Kidney (tissue), 14 donors: ENCODE data around the gene APMAP. TPM values are rescaled to one million over a fixed set of nuclear protein-coding genes. Genes with fewer than 3 reads are reported as not detected.

ENCODE experiments used
- DNase-seq, 5 donors: peaks; one replicate each; pipeline ENCODE4 v3.0.0-alpha.2; 2013 to 2020
- FAIRE-seq: peaks from 2 replicates; lab custom pipeline; 2012; peaks lifted over from hg19 to GRCh38; lab: Jason Lieb, UNC
- H3K27ac ChIP-seq, 2 donors: one replicate each; pipeline ENCODE4 v1.7.0; 2013; ENCODE audit warnings: low read depth in 2 of 2, low read length in 2 of 2, inconsistent platforms in 1 of 2
- H3K27me3 ChIP-seq: one replicate; pipeline ENCODE4 v1.7.1; 2013; ENCODE audit warnings: low read length, inconsistent platforms; ENCODE audit not compliant: control insufficient read depth, insufficient read depth
- H3K36me3 ChIP-seq, 3 donors: one replicate each; pipeline versions ENCODE4 v1.7.0 to v1.7.1; 2013; ENCODE audit warnings: low read length in 3 of 3, control low read depth in 1 of 3, inconsistent platforms in 1 of 3; ENCODE audit not compliant: insufficient read depth in 3 of 3, control insufficient read depth in 2 of 3
- H3K4me1 ChIP-seq, 3 donors: one replicate each; pipeline versions ENCODE4 v1.7.0 to v1.7.1; 2013; ENCODE audit warnings: low read length in 3 of 3, inconsistent platforms in 1 of 3, low read depth in 1 of 3; ENCODE audit not compliant: control insufficient read depth in 2 of 3, insufficient read depth in 2 of 3
- H3K4me3 ChIP-seq, 3 donors: one replicate each; pipeline versions ENCODE4 v1.7.0 to v1.8.1; 2013; ENCODE audit warnings: low read length in 3 of 3, control low read depth in 1 of 3, inconsistent platforms in 1 of 3
- H3K9ac ChIP-seq, 3 donors: one replicate each; pipeline versions ENCODE4 v1.7.0 to v1.7.1; 2013; ENCODE audit warnings: low read length in 3 of 3, control low read depth in 1 of 3, inconsistent platforms in 1 of 3
- H3K9me3 ChIP-seq, 3 donors: one replicate each; pipeline versions ENCODE4 v1.7.0 to v1.7.1; 2013; ENCODE audit warnings: low read length in 3 of 3, control low read depth in 1 of 3, inconsistent platforms in 1 of 3; ENCODE audit not compliant: control insufficient read depth in 2 of 3, insufficient read depth in 1 of 3
- CTCF ChIP-seq: IDR thresholded peaks from 3 replicates; pipeline ENCODE4 v1.5.1; 2012; ENCODE audit warnings: mild to moderate bottlenecking, moderate library complexity, borderline replicate concordance; ENCODE audit not compliant: insufficient read depth; ENCODE audit errors: extremely low read depth
- intact Hi-C: fragments of 100-400 bp; cut with DNase I; formaldehyde crosslinking; loops from one replicate; pipeline ENCODE4 v1.11.1; 2022
- polyA plus RNA-seq: library from polyadenylated mRNA; stranded (reverse); fragments of 350-450 nt; fragmentation: Illumina TruSeq; extraction: RNeasy Lipid Tissue Mini Kit (QIAGEN cat#74804); gene quantifications from one replicate; pipeline ENCODE4 v1.2.3, GENCODE V29; 2014; ENCODE audit warnings: low read depth, low replicate concordance; ENCODE audit not compliant: insufficient read depth
- total RNA-seq: library from RNA; stranded (reverse); fragmentation: NEBNext Ultra II Directional; extraction: Animal tissue kit (Norgen Biotek cat#: 25700); gene quantifications from one replicate; pipeline ENCODE4 v1.2.1, GENCODE V29; 2021
- donor health status: control.
- donor health status: control.
- donor health status: control.
- donor health status: control.
- donor health status: control.
- donor health status: DM: yes; HTN: yes; CAD: no.
- donor health status: Normal renal cell carcinoma (clear cell type).

APMAP gene
- total and polyA plus RNA-seq, 2 donors from 2014 or later, result 79.7 to 90.9 TPM

- TF ChIP-seq CTCF, result no peak
- Histone ChIP-seq H3K4me3 (no peak overlapping the region), H3K4me1 (peaks cover 0 to 6% (median 6%) of the 10 kb centered on the region in 3 donors), H3K9me3 (no peaks in the 10 kb centered on the region), H3K9ac (no peak overlapping the region), H3K27ac (no peak overlapping the region), H3K27me3 (no peaks in the 10 kb centered on the region), H3K36me3 (no peaks in the 10 kb centered on the region)
- intact Hi-C loops, result no loop called here
- DNase-seq (no peak), FAIRE-seq (no peak)
Observed at GRCh38 chr20:24914388-24915241, 77.9 kb downstream of the APMAP start.

DNA sequence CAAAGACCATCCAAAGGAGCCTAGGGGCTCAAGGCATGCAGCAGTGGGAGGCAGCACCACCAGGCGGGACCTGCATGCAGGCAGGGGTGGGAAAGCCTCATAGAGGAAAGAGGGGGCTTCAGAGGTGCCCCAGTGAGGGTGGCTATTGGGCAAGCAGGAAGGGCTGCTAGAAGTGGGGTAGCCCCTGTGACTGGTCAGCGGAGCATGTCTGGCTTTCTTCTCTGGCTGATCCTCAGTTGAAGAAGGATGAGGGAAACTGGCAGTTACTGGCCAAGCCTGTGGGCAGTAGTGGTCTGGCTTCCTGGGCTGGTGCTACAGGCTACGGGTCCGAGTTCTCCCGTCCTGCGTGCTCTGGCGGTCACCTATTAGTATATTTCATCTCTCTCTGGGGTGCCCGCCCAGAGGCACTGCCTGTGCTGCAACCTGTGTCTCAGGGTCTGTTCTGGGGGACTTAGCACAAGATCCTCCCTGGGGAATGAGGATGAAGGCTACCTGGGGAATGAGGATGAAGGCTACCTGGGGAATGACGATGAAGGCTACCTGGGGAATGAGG, 79.4 kb downstream of the APMAP start:
- Histone ChIP-seq H3K9me3 (no peaks in the 10 kb centered on the region), H3K27me3 (no peaks in the 10 kb centered on the region), H3K4me3 (no peak overlapping the region), H3K4me1 (no peaks in the 10 kb centered on the region), H3K27ac (no peak overlapping the region), H3K36me3 (no peaks in the 10 kb centered on the region), H3K9ac (no peak overlapping the region)
- intact Hi-C loops, result no loop called here
- no peak for TF ChIP-seq CTCF
- peak in 1 of 5 donors; percentile 33 for DNase-seq
- FAIRE-seq, result no peak

Other genes with a start within 250 kb of the APMAP start
- 3.7 TPM for gene CST7, start 43.5 kb downstream of the APMAP start, total RNA-seq
- gene CST7, start 43.5 kb downstream of the APMAP start, polyA plus RNA-seq, result 1.4 TPM
- gene ACSS1, start 65.4 kb upstream of the APMAP start, total RNA-seq, result 30.6 TPM
- 72.3 TPM for gene ACSS1, start 65.4 kb upstream of the APMAP start, polyA plus RNA-seq
- gene VSX1, start 89.4 kb upstream of the APMAP start, total RNA-seq, result 0.41 TPM
- not detected for gene VSX1, start 89.4 kb upstream of the APMAP start, polyA plus RNA-seq
- 95.7 TPM for gene ENTPD6, start 203.0 kb upstream of the APMAP start, total RNA-seq
- gene ENTPD6, start 203.0 kb upstream of the APMAP start, polyA plus RNA-seq, result 59.0 TPM